GM20000 (cell line): ENCODE measurements around the gene PTPRN2.
"Not testable (repeated sequence)": the region's sequence is repeated elsewhere in the genome, so short reads cannot be mapped to it uniquely, and the experiment has no call there.

ENCODE experiments used
- DNase-seq: peaks from one replicate; pipeline ENCODE4 v3.0.0; 2012; ENCODE audit warnings: low spot score
- TF ChIP-seq, protein P1 (sequence below): IDR thresholded peaks from 2 replicates; pipeline ENCODE4 v1.5.1; 2012; ENCODE audit warnings: mild to moderate bottlenecking, control low read depth; ENCODE audit errors: extremely low read depth, missing control alignments

Gene PTPRN2

DNA sequence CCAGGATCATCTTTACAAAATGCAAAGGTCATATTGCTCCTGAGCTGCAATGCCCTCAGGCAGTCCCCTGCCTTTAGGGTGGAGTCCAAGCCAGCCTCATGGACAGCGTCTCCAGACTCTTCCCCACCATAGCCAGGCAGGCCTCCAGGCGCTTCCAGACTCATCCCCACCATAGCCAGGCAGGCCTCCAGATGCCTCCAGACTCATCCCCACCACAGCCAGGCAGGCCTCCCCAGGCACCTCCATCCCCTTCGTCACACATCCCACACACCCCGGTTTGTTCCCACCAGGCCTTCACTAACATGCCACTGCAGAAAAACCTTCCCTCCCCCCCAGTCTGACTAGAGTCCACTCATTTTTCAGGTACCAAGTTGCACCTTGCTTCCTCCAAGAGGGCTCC, 70.1 kb downstream of the PTPRN2 start:
- no peak for DNase-seq
- TF ChIP-seq, protein P1, sequence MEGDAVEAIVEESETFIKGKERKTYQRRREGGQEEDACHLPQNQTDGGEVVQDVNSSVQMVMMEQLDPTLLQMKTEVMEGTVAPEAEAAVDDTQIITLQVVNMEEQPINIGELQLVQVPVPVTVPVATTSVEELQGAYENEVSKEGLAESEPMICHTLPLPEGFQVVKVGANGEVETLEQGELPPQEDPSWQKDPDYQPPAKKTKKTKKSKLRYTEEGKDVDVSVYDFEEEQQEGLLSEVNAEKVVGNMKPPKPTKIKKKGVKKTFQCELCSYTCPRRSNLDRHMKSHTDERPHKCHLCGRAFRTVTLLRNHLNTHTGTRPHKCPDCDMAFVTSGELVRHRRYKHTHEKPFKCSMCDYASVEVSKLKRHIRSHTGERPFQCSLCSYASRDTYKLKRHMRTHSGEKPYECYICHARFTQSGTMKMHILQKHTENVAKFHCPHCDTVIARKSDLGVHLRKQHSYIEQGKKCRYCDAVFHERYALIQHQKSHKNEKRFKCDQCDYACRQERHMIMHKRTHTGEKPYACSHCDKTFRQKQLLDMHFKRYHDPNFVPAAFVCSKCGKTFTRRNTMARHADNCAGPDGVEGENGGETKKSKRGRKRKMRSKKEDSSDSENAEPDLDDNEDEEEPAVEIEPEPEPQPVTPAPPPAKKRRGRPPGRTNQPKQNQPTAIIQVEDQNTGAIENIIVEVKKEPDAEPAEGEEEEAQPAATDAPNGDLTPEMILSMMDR: no peak

DNA sequence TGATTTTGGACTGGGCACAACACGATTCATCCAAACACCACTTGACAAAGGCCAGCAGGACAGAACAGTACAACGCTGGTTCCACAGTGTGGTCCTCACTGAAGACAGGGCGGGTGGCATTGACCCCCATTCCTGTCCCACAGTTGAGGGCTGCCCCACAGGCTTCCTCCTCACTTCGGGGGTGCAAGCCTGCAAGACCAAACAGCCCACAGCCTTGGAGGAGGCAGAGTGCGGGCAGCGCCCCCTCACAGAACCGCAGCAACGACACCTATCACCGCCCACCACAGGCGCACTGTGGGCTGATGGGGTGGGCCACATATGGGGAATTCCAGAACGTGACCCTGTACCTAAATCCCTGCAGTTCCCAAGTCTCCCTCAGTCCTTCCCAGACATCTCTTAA, 70.6 kb downstream of the PTPRN2 start:
- DNase-seq: no peak
- TF ChIP-seq, protein P1: no peak

DNA sequence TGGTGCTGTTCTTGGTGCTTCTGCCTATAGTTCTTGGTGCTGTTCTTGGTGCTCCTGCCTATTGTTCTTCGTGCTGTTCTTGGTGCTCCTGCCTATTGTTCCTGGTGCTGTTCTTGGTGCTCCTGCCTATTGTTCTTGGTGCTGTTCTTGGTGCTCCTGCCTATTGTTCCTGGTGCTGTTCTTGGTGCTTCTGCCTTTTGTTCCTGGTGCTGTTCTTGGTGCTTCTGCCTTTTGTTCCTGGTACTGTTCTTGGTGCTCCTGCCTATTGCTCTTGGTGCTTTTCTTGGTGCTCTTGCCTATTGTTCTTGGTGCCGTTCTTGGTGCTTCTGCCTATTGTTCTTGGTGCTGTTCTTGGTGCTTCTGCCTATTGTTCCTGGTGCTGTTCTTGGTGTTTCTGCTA, 71.1 kb downstream of the PTPRN2 start:
- TF ChIP-seq, protein P1: no peak

DNA sequence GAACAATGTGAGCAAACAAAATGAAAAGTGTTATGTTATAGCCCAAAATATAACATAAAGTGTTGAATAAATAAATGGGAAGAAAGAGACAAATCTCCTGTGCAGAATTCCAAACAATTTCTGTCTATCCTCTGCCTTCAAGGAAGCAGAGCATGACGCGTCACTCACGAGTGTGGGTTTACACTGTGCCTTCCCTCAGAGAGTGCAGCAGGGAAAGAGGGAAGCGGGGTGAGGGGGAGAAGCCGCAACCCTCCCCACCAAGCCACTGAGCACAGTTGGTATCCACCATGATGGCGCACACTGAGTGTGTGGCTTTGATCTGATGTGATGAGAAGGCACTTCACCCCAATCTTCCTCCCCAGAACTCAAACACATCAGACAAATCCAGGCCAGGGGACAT, 74.8 kb downstream of the PTPRN2 start:
- TF ChIP-seq, protein P1: no peak
- DNase-seq: no peak

More for the DNA sequence above, 71.1 kb downstream of the PTPRN2 start:
- DNase-seq: no peak

DNA sequence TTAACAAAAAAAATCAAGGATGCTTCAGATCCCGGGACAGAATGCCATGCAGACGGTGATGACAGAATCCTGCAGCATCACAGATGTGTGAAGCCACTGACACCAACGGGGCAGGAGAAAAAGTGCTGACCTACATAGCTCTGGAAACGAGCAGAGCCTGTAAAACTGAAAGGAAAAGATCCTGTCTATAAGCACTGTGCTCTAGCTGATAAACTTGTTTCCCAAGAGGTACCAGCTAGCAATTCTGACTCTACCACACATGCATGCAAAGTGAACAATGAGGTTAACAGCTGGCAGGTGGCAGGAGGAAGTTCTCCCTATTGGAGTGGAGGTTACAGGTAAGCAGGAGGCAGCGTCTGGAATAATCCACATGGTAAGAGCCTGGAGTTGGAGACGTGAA, 75.6 kb downstream of the PTPRN2 start:
- no peak for DNase-seq
- TF ChIP-seq, protein P1: no peak

DNA sequence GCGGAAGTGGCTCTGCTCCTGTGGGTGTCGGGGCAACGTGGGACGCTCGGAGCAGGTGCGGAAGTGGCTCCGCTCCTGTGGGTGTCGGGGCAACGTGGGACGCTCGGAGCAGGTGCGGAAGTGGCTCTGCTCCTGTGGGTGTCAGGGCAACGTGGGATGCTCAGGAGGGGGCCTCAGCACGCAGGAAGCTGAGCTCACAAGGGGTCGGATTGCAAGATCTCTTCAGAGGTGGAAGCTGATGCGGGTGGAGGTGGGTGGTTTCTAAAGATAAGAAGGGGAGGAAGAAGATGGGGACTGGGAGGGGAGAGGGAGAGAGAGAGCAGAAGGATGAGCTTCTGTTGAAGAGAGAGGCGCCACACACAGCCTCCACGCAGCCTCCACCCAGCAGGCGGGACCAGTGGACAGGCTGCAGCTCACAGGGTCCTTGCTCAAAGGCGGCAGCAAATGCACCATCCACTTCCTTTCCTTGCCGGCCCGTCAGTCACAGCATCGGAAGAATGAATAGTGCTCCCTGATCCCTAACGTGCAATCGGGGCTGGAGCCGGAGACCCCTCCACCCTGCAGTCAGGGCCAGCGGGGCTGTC, 78.7 kb downstream of the PTPRN2 start:
- TF ChIP-seq, protein P1: no peak

DNA sequence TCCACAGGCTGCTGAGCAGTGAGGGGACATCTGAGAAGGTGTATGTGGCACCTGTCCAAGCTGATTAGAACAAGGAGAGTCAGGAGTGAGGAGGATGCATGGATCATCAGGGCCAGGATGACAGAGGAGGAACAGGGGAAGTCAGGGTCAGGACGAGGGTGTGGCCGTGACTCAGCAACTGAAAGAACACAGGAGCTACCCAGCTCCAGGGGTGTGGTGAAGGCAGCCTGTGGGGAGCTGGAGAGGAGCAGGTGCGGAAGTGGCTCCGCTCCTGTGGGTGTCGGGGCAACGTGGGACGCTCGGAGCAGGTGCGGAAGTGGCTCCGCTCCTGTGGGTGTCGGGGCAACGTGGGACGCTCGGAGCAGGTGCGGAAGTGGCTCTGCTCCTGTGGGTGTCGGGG, 79.3 kb downstream of the PTPRN2 start:
- DNase-seq: not testable (repeated sequence)

More for the DNA sequence above, 78.7 kb downstream of the PTPRN2 start:
- DNase-seq: no peak

DNA sequence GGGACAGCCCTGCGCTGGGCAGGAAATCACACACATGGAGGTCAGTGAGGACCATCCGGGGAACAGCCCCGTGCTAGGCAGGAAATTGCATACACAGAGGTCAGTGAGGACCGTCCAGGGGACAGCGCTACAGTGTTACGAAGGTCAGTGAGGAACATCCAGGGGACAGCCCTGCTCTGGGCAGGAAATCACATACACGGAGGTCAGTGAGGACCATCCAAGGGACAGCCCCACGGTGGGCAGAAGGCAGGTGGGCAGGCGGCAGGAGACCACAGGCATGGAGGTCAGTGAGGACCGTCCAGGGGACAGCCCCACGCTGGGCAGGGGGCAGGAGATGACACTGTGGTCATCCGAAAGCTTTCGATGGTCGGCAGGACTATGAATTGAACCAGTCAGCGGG, 79.7 kb downstream of the PTPRN2 start:
- TF ChIP-seq, protein P1: no peak

DNA sequence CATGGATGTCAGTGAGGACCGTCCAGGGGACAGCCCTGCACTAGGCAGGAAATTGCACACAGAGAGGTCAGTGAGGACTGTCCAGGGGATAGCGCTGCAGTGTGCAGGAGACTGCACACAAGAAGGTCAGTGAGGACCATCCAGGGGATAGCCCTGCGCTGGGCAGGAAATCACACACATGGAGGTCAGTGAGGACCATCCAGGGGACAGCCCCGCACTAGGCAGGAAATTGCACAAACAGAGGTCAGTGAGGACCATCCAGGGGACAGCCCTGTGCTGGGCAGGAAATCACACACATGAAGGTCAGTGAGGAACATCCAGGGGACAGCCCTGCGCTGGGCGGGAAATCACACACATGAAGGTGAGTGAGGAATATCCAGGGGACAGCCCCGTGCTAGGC, 80.4 kb downstream of the PTPRN2 start:
- not testable (repeated sequence) for DNase-seq

More for the DNA sequence above, 79.7 kb downstream of the PTPRN2 start:
- no peak for DNase-seq
